ENCODE measurements around the gene SLX9. TPM values are rescaled to one million over a fixed set of nuclear protein-coding genes. Genes with fewer than 3 reads are reported as not detected.
A peak's percentile ranks its signal among the peaks of the same experiment; 100 is the strongest.

SLX9 gene
- total and polyA plus RNA-seq, 2 experiments from 2014 or later, result 24.7 to 31.2 TPM

DNA sequence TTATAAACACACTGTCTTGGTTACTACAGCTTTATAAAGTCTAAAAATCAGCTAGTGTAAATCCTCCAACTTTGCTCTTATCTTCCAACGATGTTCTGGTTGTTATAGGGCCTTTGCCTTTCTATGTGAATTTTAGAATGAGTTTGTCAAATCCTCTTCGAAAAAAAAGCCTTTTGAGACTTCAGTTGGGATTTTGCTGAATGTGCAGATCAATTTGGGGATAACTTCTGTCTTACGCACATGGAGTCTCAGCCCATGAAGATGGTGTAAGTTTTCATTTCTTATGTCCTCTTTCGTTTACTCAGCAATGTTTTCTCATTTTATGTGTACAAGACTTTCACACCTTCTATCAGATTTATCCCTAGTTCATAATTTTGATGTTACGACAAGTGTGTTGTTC, 69.8 kb downstream of the SLX9 start:
- Histone ChIP-seq H3K9me3 (ENCODE audit: low read depth) (no peaks in the 10 kb centered on the region), H3K4me3 (no peak overlapping the region), H3K27ac (no peak overlapping the region), H3K27me3 (no peaks in the 10 kb centered on the region), H3K4me1 (ENCODE audit: low read depth) (peaks cover 30% of the 10 kb centered on the region), H3K36me3 (no peaks in the 10 kb centered on the region)
- no peak for TF ChIP-seq CTCF (IDR thresholded peaks at IDR 0.05; ENCODE audit: low read depth, low read length)
- no peak for DNase-seq (ENCODE audit: low read depth in 1 of 2, low spot score in 1 of 2)

DNA sequence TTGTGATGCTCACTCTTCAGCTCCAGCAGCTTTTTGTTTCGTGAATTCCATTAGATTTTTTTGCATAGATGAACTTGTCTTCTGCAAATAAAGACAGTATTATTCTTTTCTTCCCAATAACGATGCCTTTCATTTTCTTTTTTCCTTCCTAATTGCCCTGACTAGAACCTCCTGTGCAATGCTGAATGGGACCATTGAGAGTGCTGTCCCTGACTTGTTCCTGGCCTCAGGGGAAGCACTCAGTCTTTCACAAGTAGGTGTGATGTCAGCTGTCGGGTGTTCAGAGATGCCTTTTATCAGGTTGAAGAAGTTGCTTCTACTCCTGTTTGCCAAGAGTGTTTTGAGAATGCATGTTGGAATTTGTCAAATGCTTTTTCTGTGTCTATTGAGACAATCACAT, 70.3 kb downstream of the SLX9 start:
- Histone ChIP-seq H3K27ac (no peak overlapping the region), H3K4me3 (no peak overlapping the region), H3K36me3 (no peaks in the 10 kb centered on the region), H3K4me1 (ENCODE audit: low read depth) (peaks cover 30% of the 10 kb centered on the region), H3K9me3 (ENCODE audit: low read depth) (no peaks in the 10 kb centered on the region), H3K27me3 (no peaks in the 10 kb centered on the region)
- DNase-seq (ENCODE audit: low read depth in 1 of 2, low spot score in 1 of 2), result peak in 1 of 2 donors; percentile 45
- TF ChIP-seq CTCF (IDR thresholded peaks at IDR 0.05; ENCODE audit: low read depth, low read length), result no peak

GRCh38 chr21:45010860-45011259, 71.0 kb downstream of the SLX9 start:
- Histone ChIP-seq H3K27me3 (no peaks in the 10 kb centered on the region), H3K4me3 (no peak overlapping the region), H3K27ac (no peak overlapping the region), H3K4me1 (ENCODE audit: low read depth) (peaks cover 30% of the 10 kb centered on the region), H3K36me3 (no peaks in the 10 kb centered on the region), H3K9me3 (ENCODE audit: low read depth) (no peaks in the 10 kb centered on the region)
- TF ChIP-seq CTCF (IDR thresholded peaks at IDR 0.05; ENCODE audit: low read depth, low read length), result no peak
- DNase-seq (ENCODE audit: low read depth in 1 of 2, low spot score in 1 of 2), result no peak

- no peak for TF ChIP-seq CTCF (IDR thresholded peaks at IDR 0.05; ENCODE audit: low read depth, low read length)
- H3K27ac ChIP-seq, result no peak overlapping the region
- DNase-seq (ENCODE audit: low read depth in 1 of 2, low spot score in 1 of 2), result no peak
- no peaks in the 10 kb centered on the region for H3K36me3 ChIP-seq
- H3K9me3 ChIP-seq (ENCODE audit: low read depth), result no peaks in the 10 kb centered on the region
- no peak overlapping the region for H3K4me3 ChIP-seq
- H3K4me1 ChIP-seq (ENCODE audit: low read depth), result peaks cover 30% of the 10 kb centered on the region
- no peaks in the 10 kb centered on the region for H3K27me3 ChIP-seq
These were observed 71.6 kb downstream of the SLX9 start for GRCh38 chr21:45011426-45011825.

- no peaks in the 10 kb centered on the region for H3K36me3 ChIP-seq
- H3K27me3 ChIP-seq, result no peaks in the 10 kb centered on the region
- peak; percentile 63 to 89 for DNase-seq (ENCODE audit: low read depth in 1 of 2, low spot score in 1 of 2)
- no peak overlapping the region for H3K4me3 ChIP-seq
- peak overlapping the region; percentile 74 for H3K27ac ChIP-seq
- TF ChIP-seq CTCF (IDR thresholded peaks at IDR 0.05; ENCODE audit: low read depth, low read length), result peak; percentile 1
- peaks cover 30% of the 10 kb centered on the region for H3K4me1 ChIP-seq (ENCODE audit: low read depth)
- H3K9me3 ChIP-seq (ENCODE audit: low read depth), result no peaks in the 10 kb centered on the region
These were observed 72.3 kb downstream of the SLX9 start for GRCh38 chr21:45011911-45012661.

All from cardiac muscle cell (in vitro differentiated cells and primary cell).